Activated CD4-positive, alpha-beta T cell treated with anti-CD3 and anti-CD28 coated beads for 4 hours (primary cell): ENCODE data around the gene CCDC27.
A peak's percentile ranks its signal among the peaks of the same experiment; 100 is the strongest.

Experiments
- DNase-seq, 2 donors: peaks; one replicate each; pipeline ENCODE4 v3.0.0-alpha.2; 2020

Gene CCDC27

GRCh38 chr1:3761296-3762010 is 9.2 kb downstream of the CCDC27 start:
- no peak for DNase-seq

DNA sequence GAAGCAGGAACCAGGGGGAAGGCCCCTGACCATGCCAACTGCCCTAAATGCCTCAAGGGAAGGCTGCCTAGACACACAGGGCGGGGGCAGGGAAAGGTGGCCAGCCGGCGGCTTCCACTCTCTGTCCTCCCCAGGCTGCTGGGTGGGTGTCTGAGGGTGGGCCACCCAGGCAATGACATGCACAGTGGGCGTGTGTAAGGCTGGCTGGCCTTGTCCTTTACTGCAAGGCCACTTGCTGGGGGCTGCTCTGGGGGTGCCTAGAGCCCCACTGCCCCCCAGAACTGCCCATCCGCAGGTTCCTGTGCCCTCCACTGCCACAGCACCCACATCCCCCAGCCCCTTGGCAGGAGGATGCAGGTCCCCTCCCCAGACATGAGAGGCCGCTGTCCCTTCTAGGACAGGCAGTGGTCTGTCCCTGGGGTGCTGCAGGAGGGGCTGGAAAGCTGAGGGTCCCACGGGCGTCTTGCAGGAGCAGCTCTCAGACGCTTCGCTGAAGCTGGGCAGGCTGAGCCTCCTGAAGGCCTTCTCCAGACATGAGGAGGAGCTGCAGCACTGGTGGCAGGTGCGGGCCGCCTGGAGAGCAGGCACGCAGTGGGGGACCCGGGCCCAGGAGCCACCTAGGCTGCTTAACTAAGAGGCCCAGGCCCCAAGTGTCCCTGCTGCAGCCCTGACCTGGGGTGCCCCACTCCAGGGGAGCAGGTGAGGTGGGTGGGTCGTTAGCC is 10.1 kb downstream of the CCDC27 start:
- DNase-seq, result no peak

DNA sequence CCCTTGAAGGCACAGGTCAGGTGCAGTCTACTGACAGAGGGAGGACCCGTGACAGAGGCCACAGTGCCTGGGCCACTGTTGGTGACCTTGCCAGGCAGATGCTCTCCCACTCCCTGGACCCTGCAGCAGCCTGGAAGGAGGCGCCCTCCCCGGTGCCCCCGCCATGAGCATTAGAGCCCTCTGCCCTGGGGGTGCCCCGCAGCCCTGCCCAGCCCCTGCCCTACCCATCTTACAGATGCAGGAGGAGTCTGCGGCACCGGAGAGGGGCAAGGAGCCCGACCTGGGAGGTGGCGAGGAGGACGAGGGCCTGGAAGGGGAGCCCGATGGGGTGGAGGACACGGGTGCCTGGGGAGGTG is 10.6 kb downstream of the CCDC27 start:
- DNase-seq, result no peak

DNA sequence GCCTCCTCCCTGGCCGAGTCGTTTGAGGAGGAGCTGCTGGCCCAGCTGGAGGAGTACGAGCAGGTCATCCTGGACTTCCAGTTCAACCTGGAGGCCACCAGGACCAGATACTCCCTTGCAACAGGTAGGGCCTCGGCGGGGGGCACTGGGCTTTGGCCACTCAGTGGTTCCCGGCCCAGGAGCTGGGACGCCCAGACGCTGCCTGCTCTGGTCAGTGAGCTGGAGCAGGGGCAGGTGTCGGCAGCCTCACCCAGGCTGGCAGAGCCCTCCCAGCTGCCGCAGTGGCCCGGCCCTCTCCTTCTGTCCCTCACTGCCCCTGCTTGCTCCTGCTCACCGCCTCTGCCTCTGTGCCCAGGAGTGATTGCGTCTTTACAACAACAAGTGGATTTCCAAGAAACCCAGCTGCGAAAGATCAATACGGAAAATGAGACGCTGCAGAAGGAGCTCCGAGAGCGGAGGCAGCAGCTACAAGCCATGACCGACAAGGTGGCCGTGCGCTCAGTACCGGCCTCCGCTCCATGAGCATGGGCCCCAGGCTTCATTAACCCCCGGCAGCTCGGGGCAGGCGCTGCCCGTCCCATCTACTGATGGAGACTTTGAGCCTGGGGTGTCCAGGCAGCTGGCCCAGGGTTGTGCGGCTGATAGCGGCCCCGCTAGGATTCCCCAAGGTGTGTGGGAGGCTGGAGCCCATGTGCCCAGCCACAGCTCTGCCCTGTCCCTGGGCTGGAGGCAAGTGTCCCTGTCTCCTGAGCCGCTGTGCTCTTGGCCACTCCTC is 11.3 kb downstream of the CCDC27 start:
- DNase-seq, result no peak

DNA sequence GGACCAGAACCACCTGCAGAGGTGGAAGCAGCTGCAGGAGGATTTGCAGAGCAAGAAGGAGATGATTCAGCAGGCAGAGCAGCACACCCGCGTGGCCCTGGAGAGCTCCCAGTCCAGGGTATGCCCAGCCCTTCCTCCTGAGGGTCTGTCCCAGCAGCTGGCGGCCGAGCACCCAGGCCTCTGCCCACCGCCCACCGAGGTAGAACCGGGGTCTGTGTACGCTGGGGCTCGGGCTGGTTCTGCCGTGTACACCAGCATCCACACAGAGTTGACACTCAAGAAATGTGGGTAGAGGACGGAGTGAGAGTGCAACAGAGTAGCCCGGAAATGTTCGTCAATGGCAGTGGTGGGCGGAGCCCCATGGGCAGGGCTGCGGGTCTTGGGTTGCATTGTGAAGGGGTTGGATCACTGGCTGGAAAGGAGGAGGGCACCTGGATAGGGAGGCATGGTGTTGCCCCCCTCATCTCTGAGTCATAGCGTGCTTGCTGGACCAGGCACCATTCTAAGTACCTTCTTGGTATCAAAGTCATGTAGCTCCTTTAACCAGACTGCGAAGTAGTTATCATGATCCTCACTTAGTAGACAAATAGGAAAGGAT is 15.2 kb downstream of the CCDC27 start:
- DNase-seq, result no peak

GRCh38 chr1:3768811-3769390 is 16.7 kb downstream of the CCDC27 start:
- DNase-seq, result no peak

GRCh38 chr1:3770047-3770765 is 18.0 kb downstream of the CCDC27 start:
- no peak for DNase-seq

GRCh38 chr1:3771108-3772026 is 19.1 kb downstream of the CCDC27 start:
- DNase-seq, result no peak

GRCh38 chr1:3772027-3772714 is 19.9 kb downstream of the CCDC27 start:
- peak; percentile 80 to 85 for DNase-seq

DNA sequence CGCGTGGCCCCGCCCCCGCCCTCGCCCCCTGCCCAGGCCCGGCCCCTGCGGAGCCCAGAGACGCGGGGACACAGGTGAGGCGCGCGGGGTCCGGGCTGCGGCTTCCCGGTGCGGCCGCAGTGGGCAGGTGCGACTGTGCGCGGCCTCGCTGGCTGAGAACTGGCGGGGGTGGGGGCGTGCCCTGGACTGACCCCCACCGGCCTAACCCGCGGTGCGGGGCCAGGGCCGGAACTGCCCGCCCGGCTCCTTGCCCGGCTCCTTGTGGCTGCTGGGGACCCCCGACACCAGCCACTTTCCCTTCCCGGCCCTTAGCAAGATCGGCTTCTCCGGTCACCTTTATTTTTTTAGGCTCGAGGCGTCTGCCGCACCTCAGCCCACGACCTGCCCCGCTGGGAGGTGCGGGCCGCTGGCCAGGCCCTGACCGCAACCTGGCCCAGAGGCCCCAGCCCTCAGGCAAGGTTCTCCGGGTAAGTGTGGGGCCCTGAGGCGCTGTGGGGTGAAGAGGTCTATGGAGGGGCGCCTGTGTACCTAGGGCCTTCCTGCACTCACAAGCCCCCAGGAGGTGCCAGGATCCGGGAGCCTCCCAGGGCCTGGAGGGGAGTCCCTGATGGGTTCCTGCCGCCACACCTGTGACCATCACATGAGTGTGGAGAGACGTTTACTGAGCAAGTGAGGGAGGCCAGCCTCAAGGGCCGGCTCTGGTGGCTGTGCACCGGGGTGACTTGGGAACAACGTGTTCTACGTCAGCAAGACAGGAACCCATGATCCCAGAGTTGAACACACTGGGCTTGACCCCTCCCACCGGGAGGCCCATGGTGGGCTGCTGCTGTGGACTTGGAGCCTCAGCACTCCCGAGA is 20.7 kb downstream of the CCDC27 start, which contains the start of gene SMIM1:
SMIM1 (plus strand) TSS at position 35 of the 857 bp plus-strand sequence. CDS start 2,625 bp downstream, outside the sequence.
- no peak for DNase-seq

DNA sequence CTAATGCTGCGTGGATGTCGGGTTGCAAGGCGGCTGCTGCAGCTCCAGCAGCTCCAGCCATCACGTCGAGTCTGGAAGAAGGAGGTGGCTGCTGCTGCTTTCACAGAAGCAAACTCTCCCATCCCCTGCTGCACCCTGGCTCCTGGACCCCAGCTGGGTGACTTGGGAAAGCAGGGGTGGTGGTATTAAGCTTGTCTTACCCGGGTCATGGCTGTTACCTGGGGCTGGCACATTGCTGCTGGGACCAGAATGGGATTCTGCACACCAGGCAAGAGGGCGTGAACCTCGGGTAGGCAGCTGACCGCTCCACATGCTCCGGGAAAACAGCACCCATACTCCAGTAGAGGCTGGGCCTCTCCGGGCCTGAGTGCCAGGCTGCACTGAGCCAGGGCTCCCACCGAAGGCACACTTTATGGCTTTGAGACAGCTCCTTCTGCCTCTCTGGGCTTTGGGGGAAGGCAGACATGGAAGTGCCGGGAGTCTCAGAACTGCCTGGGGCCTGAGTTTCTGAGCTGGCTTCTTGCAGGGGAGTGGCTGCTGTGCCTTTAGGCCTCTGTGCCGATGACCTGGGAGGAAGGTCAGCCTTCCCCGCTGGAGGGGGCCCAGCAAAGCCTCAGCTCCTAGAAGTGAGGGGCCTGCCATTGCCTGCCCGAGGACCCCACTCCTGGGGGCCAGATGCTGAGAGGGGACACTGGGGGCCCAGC is 21.5 kb downstream of the CCDC27 start:
- DNase-seq, result no peak

DNA sequence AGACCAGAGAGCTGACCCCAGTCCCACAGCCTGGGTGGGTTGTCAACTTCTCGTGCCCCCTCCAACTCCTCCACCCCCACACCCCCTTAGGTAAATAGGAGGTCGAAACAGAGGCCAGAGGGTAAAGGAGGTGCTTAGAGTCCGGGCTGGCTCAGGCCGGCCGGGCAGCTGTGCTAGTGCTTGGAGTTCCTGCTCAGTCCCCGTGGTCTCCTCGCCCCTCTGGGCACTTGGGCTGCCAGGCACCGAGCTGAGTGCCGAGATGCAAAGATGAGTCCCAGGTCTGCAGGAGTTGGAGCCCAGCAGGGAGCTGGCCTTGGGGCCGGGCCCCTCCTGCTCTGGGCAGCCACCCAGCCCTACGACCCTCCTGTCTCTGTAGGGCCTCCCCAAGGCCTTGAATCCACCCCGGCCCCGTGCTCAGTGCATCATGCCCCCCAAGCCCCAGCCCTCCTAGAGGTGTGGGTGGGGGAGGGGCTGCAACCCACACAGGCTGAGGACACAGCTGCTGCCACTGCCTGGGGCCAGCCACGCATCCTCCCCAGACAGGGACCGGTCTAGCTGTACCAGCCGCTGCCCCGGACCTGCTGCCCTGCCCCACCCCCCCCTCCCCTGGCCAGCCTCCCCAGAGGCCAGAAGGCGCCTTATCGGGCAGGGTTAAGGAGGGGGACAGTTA is 22.2 kb downstream of the CCDC27 start:
- DNase-seq, result no peak

GRCh38 chr1:3774946-3775489 is 22.8 kb downstream of the CCDC27 start:
- DNase-seq, result no peak

DNA sequence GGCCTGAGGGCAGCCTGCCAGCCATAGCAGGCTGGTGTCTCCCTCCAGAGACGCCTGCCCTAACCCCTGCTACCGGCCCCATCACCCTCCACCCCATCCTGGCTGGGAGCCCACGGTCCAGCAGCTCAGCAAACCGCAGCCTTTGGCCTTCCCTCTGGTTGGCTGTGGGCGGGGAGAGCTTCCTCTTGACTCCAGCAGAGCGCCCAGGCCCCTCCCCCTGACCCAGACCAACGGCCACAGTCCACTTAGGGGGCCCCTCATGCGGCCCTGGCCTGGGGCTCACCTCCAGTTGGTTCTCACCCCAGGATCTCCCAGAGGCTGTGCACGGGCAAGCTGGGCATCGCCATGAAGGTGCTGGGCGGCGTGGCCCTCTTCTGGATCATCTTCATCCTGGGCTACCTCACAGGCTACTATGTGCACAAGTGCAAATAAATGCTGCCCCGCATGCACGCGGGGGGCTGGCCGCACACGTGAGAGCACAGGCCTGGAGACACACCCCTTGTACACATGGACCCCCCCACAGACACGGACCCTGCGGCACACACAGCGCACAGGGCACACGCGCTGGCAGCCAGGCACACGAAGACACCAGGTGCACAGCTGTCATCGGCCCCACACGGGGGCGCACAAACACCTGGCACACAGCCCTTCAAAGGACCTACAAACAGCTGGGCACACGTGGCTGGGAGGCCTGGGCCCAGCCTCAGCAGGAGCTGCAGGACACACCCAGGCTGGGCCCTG is 23.4 kb downstream of the CCDC27 start:
- DNase-seq, result peak; percentile 30 to 46

- no peak for DNase-seq
Observed at GRCh38 chr1:3776231-3776961, 24.1 kb downstream of the CCDC27 start.

DNA sequence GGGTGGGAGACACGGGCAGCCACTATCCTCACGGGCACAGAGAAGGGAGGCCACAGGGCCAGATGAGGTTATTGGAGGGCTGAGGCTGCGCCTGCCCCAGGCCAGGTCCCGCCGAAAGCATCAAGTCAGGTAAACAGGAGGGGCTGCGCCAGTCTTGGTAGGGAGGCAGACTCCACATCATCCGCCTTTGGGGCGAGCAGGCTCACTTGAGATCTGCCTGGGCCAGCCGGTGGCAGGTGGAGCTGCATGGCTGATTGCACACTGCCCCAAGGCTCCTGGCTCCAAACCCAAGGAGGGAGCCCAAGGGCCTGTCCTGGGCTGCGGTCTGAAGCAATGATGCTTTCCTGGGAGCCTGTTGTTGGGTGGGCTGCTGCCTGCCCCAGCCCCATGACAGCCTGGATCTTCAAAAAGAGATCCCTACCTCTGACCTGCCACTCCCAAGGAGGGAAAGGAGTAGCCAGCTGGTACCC is 24.9 kb downstream of the CCDC27 start:
- DNase-seq, result no peak
